ENCODE results near the gene ASMT. TPM values are rescaled to one million over a fixed set of nuclear protein-coding genes. Genes with fewer than 3 reads are reported as not detected.

The ASMT gene
- total and polyA plus RNA-seq, 3 donors from 2014 or later, result 0.37 to 0.55 TPM; not detected in 1

DNA sequence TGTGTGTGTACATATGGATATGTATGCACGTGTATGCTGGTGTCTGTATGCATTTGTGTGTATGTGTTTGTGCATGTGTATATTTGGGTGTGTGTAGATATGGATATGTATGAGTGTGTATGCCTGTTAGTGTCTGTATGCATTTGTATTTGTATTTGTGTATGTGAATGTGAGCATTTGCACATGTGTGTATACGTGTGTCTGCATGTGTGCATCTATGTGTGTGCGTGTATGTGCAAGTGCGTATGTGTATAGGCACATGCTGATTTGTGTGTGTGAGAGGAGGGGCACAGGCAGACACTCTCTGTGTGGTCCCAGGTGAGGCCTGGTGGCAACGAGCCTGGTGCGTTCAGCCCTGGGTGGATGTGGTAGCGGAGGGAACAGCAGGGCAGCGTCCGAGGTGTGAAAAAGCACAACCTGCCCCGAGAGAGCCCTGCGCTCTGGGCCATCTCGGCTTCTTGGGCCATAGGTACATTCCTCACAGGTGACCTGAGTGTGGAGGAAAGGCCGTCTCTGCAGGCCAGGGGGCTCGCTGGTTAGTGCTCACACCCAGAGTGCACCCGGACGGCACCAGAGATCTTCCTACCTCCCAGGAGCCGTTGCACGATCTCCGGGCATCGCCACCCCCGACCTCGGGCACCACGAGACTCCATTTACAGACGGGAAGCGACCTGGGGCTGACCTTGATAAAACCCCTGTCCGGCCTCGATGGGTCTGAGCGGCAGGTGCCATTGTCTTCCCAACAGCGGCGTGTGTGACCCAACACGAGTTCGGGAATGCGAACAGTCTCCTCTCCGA, 45.0 kb downstream of the ASMT start:
- Histone ChIP-seq H3K4me1 (peaks cover 10% of the 10 kb centered on the region), H3K9me3 (no peaks in the 10 kb centered on the region), H3K36me3 (ENCODE audit: low read depth, missing control alignments) (no peaks in the 10 kb centered on the region), H3K27me3 (no peaks in the 10 kb centered on the region), H3K27ac (no peak overlapping the region), H3K4me3 (no peak overlapping the region)
- WGBS, 2 donors, result 65 to 69% methylated on average over 16 to 34 of the region's 34 CpGs
- TF ChIP-seq POLR2A (IDR thresholded peaks at IDR 0.05), result no peak
- TF ChIP-seq, protein P1, sequence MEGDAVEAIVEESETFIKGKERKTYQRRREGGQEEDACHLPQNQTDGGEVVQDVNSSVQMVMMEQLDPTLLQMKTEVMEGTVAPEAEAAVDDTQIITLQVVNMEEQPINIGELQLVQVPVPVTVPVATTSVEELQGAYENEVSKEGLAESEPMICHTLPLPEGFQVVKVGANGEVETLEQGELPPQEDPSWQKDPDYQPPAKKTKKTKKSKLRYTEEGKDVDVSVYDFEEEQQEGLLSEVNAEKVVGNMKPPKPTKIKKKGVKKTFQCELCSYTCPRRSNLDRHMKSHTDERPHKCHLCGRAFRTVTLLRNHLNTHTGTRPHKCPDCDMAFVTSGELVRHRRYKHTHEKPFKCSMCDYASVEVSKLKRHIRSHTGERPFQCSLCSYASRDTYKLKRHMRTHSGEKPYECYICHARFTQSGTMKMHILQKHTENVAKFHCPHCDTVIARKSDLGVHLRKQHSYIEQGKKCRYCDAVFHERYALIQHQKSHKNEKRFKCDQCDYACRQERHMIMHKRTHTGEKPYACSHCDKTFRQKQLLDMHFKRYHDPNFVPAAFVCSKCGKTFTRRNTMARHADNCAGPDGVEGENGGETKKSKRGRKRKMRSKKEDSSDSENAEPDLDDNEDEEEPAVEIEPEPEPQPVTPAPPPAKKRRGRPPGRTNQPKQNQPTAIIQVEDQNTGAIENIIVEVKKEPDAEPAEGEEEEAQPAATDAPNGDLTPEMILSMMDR (IDR thresholded peaks at IDR 0.05), result no peak
- intact Hi-C loops (cut with DNase I; ENCODE audit: low total_unique reads), result loop anchor here (10.0 kb wide), 1 partner anchor 945 kb away; no protein-coding TSS in a partner anchor
- DNase-seq, result no peak

DNA sequence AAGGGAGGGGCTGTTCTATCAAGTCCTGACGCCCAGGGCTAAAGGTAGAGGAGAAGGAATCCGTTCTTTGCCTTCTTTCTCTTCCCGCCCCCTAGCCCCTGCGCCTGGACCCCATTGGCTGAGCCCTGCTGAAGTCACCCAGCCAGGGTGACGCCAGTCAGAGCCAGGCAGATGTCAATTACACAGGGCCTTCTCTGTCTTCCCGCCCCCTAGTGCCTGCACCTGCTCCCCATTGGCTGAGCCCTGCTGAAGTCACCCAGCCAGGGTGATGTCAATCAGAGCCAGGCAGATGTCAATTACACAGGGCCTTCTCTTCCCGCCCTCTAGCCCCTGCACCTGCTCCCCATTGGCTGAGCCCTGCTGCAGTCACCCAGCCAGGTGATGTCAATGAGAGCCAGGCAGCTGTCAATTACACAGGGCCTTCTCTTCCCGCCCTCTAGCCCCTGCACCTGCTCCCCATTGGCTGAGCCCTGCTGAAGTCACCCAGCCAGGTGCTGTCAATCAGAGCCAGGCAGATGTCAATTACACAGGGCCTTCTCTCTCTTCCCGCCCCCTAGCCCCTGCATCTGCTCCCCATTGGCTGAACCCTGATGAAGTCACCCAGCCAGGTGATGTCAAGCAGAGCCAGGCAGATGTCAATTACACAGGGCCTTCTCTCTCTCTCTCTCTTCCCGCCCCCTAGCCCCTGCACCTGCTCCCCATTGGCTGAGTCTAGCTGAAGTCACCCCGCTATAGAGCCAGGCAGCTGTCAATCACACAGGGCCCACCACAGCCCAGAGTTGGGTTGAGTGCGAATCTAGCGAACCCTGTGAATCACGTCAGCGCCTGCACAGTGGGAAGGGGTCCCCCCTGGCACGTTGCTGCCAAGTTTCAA, 46.4 kb downstream of the ASMT start:
- TF ChIP-seq, protein P1 (IDR thresholded peaks at IDR 0.05), result no peak
- no peak for TF ChIP-seq POLR2A (IDR thresholded peaks at IDR 0.05)
- intact Hi-C loops (cut with DNase I; ENCODE audit: low total_unique reads), result no loop called here

DNA sequence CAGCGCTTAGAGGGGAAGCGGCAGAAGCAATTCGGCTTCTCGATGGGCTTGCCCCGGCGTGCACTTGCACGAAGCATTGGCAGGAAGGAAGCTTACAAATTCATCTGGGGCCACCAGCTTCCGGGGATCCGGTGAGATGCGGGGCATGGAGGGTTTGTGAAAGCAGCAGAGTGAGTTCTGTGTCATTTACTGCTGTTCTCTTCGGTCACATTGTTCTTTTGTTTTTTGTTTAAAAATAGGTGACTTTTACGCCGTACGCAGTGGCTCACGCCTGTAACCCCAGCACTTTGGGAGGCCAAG, 47.0 kb downstream of the ASMT start:
- TF ChIP-seq, protein P1 (IDR thresholded peaks at IDR 0.05), result no peak
- no peak for TF ChIP-seq POLR2A (IDR thresholded peaks at IDR 0.05)
- H3K36me3 ChIP-seq (ENCODE audit: low read depth, missing control alignments), result no peaks in the 10 kb centered on the region
- no peaks in the 10 kb centered on the region for H3K9me3 ChIP-seq
- DNase-seq, result no peak
- H3K27me3 ChIP-seq, result no peaks in the 10 kb centered on the region
- peaks cover 10% of the 10 kb centered on the region for H3K4me1 ChIP-seq
- intact Hi-C loops (cut with DNase I; ENCODE audit: low total_unique reads), result no loop called here
- H3K27ac ChIP-seq, result no peak overlapping the region
- WGBS, 2 donors, result 63 to 71% methylated on average over 15 of the region's 15 CpGs
- peak overlapping the region; percentile 9 to 12 for H3K4me3 ChIP-seq

More for the DNA sequence above, 46.4 kb downstream of the ASMT start:
- 59 to 67% methylated on average over 12 to 16 of the region's 16 CpGs for WGBS, 2 donors
- Histone ChIP-seq H3K9me3 (no peaks in the 10 kb centered on the region), H3K27ac (no peak overlapping the region), H3K4me3 (peak overlapping the region; percentile 9 to 15), H3K36me3 (ENCODE audit: low read depth, missing control alignments) (no peaks in the 10 kb centered on the region), H3K4me1 (peaks cover 10% of the 10 kb centered on the region), H3K27me3 (no peaks in the 10 kb centered on the region)
- peak; percentile 93 for DNase-seq

DNA sequence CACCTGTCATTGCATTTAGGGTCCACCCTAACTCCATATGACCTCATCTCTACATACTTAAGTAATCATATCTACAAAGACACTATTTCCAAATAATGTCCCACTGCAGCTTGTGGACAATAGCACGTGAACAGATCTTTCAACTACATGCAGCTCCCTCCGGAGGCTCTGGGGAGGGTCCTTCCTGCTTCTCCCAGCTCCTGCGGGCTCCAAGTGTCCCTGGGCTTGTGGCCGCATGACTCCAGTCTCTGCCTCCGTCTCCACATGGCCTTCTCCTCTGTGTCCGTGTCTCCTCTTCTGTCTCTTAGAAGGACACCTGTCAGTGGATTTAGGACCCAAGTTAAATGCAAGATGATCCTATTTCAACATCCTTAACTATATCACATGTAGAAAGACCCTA, 52.7 kb downstream of the ASMT start:
- DNase-seq, result no peak
- 73 to 75% methylated on average over 6 of the region's 6 CpGs for WGBS, 2 donors
- no peak overlapping the region for H3K4me3 ChIP-seq
- H3K4me1 ChIP-seq, result no peaks in the 10 kb centered on the region
- H3K9me3 ChIP-seq, result no peaks in the 10 kb centered on the region
- intact Hi-C loops (cut with DNase I; ENCODE audit: low total_unique reads), result no loop called here
- H3K27me3 ChIP-seq, result no peaks in the 10 kb centered on the region
- no peak overlapping the region for H3K27ac ChIP-seq
- TF ChIP-seq POLR2A (IDR thresholded peaks at IDR 0.05), result no peak
- TF ChIP-seq, protein P1 (IDR thresholded peaks at IDR 0.05), result no peak
- H3K36me3 ChIP-seq (ENCODE audit: low read depth, missing control alignments), result no peaks in the 10 kb centered on the region

Measured in testis (tissue), 3 donors.